PC-9 (cell line): ENCODE results near the gene HAAO.

Source experiments
- CTCF ChIP-seq: fragments of 200-600 bp; sonication (generic); conservative IDR thresholded peaks from 2 replicates; pipeline ENCODE4 v1.6.1; 2017; ENCODE audit warnings: mixed run types, antibody characterized with exemption, mild to moderate bottlenecking, moderate library complexity
- EZH2 ChIP-seq: fragments of 200-600 bp; sonication (generic); IDR thresholded peaks from 2 replicates; pipeline ENCODE4 v1.8.0; 2017; ENCODE audit warnings: antibody characterized with exemption, low read depth

- TF ChIP-seq CTCF (no peak), EZH2 (no peak)
Measured at GRCh38 chr2:42788882-42789281, 3.5 kb downstream of the HAAO start.
